ENCODE data around the gene KRT78.

DNA sequence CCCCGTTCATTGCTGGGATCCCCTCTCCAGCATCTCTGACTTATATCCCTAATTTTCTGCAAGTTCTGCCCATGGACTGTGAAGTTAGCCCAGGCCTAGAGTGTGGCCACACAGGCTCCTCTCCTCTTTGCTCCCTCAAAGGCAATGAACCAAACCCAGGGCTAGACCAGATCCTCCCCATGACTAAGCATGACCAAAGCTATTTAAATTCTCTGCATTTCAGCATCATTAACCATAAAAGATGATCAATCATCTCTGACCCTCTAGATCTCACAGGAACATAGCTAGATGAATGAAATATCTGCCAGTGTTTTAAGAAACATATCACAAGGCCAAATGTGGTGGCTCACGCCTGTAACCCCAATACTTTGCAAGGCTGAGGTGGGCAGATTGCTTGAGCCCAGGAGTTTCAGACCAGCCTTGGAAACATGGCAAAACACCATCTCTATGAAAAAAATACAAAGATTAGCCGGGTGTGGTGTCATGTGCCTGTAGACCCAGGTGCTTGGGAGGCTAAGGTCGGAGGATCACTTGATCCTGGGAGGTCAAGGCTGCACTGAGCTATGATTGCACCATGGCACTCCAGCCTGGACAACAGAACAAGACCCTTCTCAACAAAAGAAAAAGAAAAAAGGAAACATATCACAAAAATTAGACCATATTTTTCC lies 50.7 kb downstream of the KRT78 start:
- TF ChIP-seq FOXA1 (IDR thresholded peaks at IDR 0.05; ENCODE audit: borderline replicate concordance) = no peak
- no peak for TF ChIP-seq CBX3 (IDR thresholded peaks at IDR 0.05; ENCODE audit: borderline replicate concordance in 1 of 2, low read length in 2 of 2)
- TF ChIP-seq FOSL1 (tag; conservative IDR thresholded peaks at IDR 0.05) = no peak
- TF ChIP-seq EP300 (IDR thresholded peaks at IDR 0.05; ENCODE audit: low read length) = no peak
- TF ChIP-seq, protein P1, sequence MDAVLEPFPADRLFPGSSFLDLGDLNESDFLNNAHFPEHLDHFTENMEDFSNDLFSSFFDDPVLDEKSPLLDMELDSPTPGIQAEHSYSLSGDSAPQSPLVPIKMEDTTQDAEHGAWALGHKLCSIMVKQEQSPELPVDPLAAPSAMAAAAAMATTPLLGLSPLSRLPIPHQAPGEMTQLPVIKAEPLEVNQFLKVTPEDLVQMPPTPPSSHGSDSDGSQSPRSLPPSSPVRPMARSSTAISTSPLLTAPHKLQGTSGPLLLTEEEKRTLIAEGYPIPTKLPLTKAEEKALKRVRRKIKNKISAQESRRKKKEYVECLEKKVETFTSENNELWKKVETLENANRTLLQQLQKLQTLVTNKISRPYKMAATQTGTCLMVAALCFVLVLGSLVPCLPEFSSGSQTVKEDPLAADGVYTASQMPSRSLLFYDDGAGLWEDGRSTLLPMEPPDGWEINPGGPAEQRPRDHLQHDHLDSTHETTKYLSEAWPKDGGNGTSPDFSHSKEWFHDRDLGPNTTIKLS (IDR thresholded peaks at IDR 0.05; ENCODE audit: borderline replicate concordance, low read depth) = no peak
- TF ChIP-seq, protein P2, sequence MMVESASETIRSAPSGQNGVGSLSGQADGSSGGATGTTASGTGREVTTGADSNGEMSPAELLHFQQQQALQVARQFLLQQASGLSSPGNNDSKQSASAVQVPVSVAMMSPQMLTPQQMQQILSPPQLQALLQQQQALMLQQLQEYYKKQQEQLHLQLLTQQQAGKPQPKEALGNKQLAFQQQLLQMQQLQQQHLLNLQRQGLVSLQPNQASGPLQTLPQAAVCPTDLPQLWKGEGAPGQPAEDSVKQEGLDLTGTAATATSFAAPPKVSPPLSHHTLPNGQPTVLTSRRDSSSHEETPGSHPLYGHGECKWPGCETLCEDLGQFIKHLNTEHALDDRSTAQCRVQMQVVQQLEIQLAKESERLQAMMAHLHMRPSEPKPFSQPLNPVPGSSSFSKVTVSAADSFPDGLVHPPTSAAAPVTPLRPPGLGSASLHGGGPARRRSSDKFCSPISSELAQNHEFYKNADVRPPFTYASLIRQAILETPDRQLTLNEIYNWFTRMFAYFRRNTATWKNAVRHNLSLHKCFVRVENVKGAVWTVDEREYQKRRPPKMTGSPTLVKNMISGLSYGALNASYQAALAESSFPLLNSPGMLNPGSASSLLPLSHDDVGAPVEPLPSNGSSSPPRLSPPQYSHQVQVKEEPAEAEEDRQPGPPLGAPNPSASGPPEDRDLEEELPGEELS (CRISPR knock-in tag; IDR thresholded peaks at IDR 0.05; ENCODE audit: borderline replicate concordance) = no peak
- no peak for TF ChIP-seq KLF16 (IDR thresholded peaks at IDR 0.05)
- TF ChIP-seq, protein P3, sequence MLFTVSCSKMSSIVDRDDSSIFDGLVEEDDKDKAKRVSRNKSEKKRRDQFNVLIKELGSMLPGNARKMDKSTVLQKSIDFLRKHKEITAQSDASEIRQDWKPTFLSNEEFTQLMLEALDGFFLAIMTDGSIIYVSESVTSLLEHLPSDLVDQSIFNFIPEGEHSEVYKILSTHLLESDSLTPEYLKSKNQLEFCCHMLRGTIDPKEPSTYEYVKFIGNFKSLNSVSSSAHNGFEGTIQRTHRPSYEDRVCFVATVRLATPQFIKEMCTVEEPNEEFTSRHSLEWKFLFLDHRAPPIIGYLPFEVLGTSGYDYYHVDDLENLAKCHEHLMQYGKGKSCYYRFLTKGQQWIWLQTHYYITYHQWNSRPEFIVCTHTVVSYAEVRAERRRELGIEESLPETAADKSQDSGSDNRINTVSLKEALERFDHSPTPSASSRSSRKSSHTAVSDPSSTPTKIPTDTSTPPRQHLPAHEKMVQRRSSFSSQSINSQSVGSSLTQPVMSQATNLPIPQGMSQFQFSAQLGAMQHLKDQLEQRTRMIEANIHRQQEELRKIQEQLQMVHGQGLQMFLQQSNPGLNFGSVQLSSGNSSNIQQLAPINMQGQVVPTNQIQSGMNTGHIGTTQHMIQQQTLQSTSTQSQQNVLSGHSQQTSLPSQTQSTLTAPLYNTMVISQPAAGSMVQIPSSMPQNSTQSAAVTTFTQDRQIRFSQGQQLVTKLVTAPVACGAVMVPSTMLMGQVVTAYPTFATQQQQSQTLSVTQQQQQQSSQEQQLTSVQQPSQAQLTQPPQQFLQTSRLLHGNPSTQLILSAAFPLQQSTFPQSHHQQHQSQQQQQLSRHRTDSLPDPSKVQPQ (CRISPR knock-in tag; IDR thresholded peaks at IDR 0.05; ENCODE audit: borderline replicate concordance) = no peak
- no peak for TF ChIP-seq TCF7L2 (IDR thresholded peaks at IDR 0.05; ENCODE audit: low read depth, low read length)
- TF ChIP-seq, protein P4, sequence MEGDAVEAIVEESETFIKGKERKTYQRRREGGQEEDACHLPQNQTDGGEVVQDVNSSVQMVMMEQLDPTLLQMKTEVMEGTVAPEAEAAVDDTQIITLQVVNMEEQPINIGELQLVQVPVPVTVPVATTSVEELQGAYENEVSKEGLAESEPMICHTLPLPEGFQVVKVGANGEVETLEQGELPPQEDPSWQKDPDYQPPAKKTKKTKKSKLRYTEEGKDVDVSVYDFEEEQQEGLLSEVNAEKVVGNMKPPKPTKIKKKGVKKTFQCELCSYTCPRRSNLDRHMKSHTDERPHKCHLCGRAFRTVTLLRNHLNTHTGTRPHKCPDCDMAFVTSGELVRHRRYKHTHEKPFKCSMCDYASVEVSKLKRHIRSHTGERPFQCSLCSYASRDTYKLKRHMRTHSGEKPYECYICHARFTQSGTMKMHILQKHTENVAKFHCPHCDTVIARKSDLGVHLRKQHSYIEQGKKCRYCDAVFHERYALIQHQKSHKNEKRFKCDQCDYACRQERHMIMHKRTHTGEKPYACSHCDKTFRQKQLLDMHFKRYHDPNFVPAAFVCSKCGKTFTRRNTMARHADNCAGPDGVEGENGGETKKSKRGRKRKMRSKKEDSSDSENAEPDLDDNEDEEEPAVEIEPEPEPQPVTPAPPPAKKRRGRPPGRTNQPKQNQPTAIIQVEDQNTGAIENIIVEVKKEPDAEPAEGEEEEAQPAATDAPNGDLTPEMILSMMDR (IDR thresholded peaks at IDR 0.05 in 2 of 3, conservative IDR thresholded peaks at IDR 0.05 in 1 of 3; ENCODE audit: insufficient read depth in 2 of 3, low read depth in 1 of 3, low read length in 3 of 3) = no peak
- no peak for TF ChIP-seq ARNT (IDR thresholded peaks at IDR 0.05)
- TF ChIP-seq GABPB1 (CRISPR knock-in tag; IDR thresholded peaks at IDR 0.05) = no peak
- TF ChIP-seq, protein P5, sequence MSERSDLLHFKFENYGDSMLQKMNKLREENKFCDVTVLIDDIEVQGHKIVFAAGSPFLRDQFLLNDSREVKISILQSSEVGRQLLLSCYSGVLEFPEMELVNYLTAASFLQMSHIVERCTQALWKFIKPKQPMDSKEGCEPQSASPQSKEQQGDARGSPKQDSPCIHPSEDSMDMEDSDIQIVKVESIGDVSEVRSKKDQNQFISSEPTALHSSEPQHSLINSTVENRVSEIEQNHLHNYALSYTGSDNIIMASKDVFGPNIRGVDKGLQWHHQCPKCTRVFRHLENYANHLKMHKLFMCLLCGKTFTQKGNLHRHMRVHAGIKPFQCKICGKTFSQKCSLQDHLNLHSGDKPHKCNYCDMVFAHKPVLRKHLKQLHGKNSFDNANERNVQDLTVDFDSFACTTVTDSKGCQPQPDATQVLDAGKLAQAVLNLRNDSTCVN (CRISPR knock-in tag; IDR thresholded peaks at IDR 0.05) = no peak

Data from K562 (cell line).